Ectodermal cell (in vitro differentiated cells): Measurements from ENCODE around the gene SMURF1.

ENCODE experiments used
- H3K27ac ChIP-seq: 2 replicates; pipeline ENCODE4 v1.7.0; 2013; ENCODE audit warnings: mild to moderate bottlenecking, low read depth, low read length; ENCODE audit not compliant: insufficient read depth, poor library complexity, severe bottlenecking
- H3K27me3 ChIP-seq: 2 replicates; pipeline ENCODE4 v1.7.0; 2013; ENCODE audit warnings: mild to moderate bottlenecking, low read length; ENCODE audit not compliant: insufficient read depth, control insufficient read depth, poor library complexity, severe bottlenecking
- H3K36me3 ChIP-seq: one replicate; pipeline ENCODE4 v1.7.0; 2013; ENCODE audit warnings: low read length; ENCODE audit not compliant: control insufficient read depth, insufficient read depth
- H3K4me1 ChIP-seq: one replicate; pipeline ENCODE4 v1.7.0; 2013; ENCODE audit warnings: low read length; ENCODE audit not compliant: control insufficient read depth, insufficient read depth
- H3K4me3 ChIP-seq: 2 replicates; pipeline ENCODE4 v1.7.0; 2013; ENCODE audit warnings: low read depth, low read length, control low read depth; ENCODE audit not compliant: insufficient read depth
- H3K9me3 ChIP-seq: 2 replicates; pipeline ENCODE4 v1.7.0; 2013; ENCODE audit warnings: mild to moderate bottlenecking, low read length, moderate library complexity; ENCODE audit not compliant: control insufficient read depth
- WGBS, 2 experiments: methylation state at CpG; one replicate each; pipeline ENCODE4 v1.1.7; 2013; ENCODE audit warnings: missing lambda C conversion rate in 2 of 2; 5-methylcytosine and 5-hydroxymethylcytosine counted together

SMURF1 gene

GRCh38 chr7:99099499-99100077 lies 44.3 kb downstream of the SMURF1 start:
- Histone ChIP-seq H3K4me1 (no peaks in the 10 kb centered on the region), H3K27me3 (no peaks in the 10 kb centered on the region), H3K4me3 (no peak overlapping the region), H3K27ac (no peak overlapping the region), H3K9me3 (no peaks in the 10 kb centered on the region), H3K36me3 (no peaks in the 10 kb centered on the region)
- 72 to 75% methylated on average over 5 to 6 of the region's 6 CpGs for WGBS, 2 experiments

GRCh38 chr7:99098824-99099498 lies 44.9 kb downstream of the SMURF1 start:
- Histone ChIP-seq H3K36me3 (no peaks in the 10 kb centered on the region), H3K27ac (no peak overlapping the region), H3K4me1 (no peaks in the 10 kb centered on the region), H3K4me3 (no peak overlapping the region), H3K9me3 (no peaks in the 10 kb centered on the region), H3K27me3 (no peaks in the 10 kb centered on the region)
- 67 to 73% methylated on average over 6 of the region's 6 CpGs for WGBS, 2 experiments

- Histone ChIP-seq H3K27ac (no peak overlapping the region), H3K4me1 (no peaks in the 10 kb centered on the region), H3K36me3 (no peaks in the 10 kb centered on the region), H3K27me3 (no peaks in the 10 kb centered on the region), H3K4me3 (no peak overlapping the region), H3K9me3 (no peaks in the 10 kb centered on the region)
- WGBS, 2 experiments = 94% methylated on average over 3 of the region's 3 CpGs
Observed at GRCh38 chr7:99098286-99098823, 45.6 kb downstream of the SMURF1 start.

GRCh38 chr7:99097730-99098129 lies 46.2 kb downstream of the SMURF1 start:
- 85 to 100% methylated on average over 1 of the region's 2 CpGs for WGBS, 2 experiments
- Histone ChIP-seq H3K4me3 (no peak overlapping the region), H3K27ac (no peak overlapping the region), H3K27me3 (no peaks in the 10 kb centered on the region), H3K4me1 (no peaks in the 10 kb centered on the region), H3K36me3 (no peaks in the 10 kb centered on the region), H3K9me3 (no peaks in the 10 kb centered on the region)

GRCh38 chr7:99096124-99096887 lies 47.6 kb downstream of the SMURF1 start:
- no peaks in the 10 kb centered on the region for H3K4me1 ChIP-seq
- H3K27ac ChIP-seq = no peak overlapping the region
- no peak overlapping the region for H3K4me3 ChIP-seq
- 90 to 95% methylated on average over 5 to 6 of the region's 6 CpGs for WGBS, 2 experiments
- no peaks in the 10 kb centered on the region for H3K9me3 ChIP-seq
- no peaks in the 10 kb centered on the region for H3K36me3 ChIP-seq
- H3K27me3 ChIP-seq = no peaks in the 10 kb centered on the region

GRCh38 chr7:99095698-99096097 lies 48.2 kb downstream of the SMURF1 start:
- no peaks in the 10 kb centered on the region for H3K9me3 ChIP-seq
- no peaks in the 10 kb centered on the region for H3K27me3 ChIP-seq
- H3K27ac ChIP-seq = peak overlapping the region; percentile 11
- H3K36me3 ChIP-seq = no peaks in the 10 kb centered on the region
- H3K4me3 ChIP-seq = no peak overlapping the region
- WGBS, 2 experiments = 59 to 63% methylated on average over 3 of the region's 3 CpGs
- H3K4me1 ChIP-seq = no peaks in the 10 kb centered on the region

GRCh38 chr7:99094401-99094800 lies 49.5 kb downstream of the SMURF1 start:
- H3K27ac ChIP-seq = no peak overlapping the region

GRCh38 chr7:99092064-99092720 lies 51.7 kb downstream of the SMURF1 start:
- Histone ChIP-seq H3K27ac (no peak overlapping the region), H3K36me3 (no peaks in the 10 kb centered on the region), H3K4me1 (no peaks in the 10 kb centered on the region), H3K27me3 (no peaks in the 10 kb centered on the region), H3K9me3 (no peaks in the 10 kb centered on the region), H3K4me3 (no peak overlapping the region)
- WGBS, 2 experiments = 93% methylated on average over 10 of the region's 11 CpGs

More at GRCh38 chr7:99094401-99094800, 49.5 kb downstream of the SMURF1 start:
- Histone ChIP-seq H3K4me1 (no peaks in the 10 kb centered on the region), H3K4me3 (no peak overlapping the region), H3K27me3 (no peaks in the 10 kb centered on the region), H3K9me3 (no peaks in the 10 kb centered on the region), H3K36me3 (no peaks in the 10 kb centered on the region)

GRCh38 chr7:99090771-99091542 lies 53.0 kb downstream of the SMURF1 start:
- Histone ChIP-seq H3K9me3 (no peaks in the 10 kb centered on the region), H3K36me3 (no peaks in the 10 kb centered on the region), H3K27ac (no peak overlapping the region), H3K4me3 (no peak overlapping the region), H3K4me1 (no peaks in the 10 kb centered on the region), H3K27me3 (no peaks in the 10 kb centered on the region)
- WGBS, 2 experiments = 92 to 96% methylated on average over 6 of the region's 6 CpGs
